ENCODE data around the gene PRDM15. TPM values are rescaled to one million over a fixed set of nuclear protein-coding genes. Genes with fewer than 3 reads are reported as not detected.

Gene PRDM15
- total RNA-seq, 6 donors from 2014 or later, result 5.3 to 31.4 (median 7.4) TPM

DNA sequence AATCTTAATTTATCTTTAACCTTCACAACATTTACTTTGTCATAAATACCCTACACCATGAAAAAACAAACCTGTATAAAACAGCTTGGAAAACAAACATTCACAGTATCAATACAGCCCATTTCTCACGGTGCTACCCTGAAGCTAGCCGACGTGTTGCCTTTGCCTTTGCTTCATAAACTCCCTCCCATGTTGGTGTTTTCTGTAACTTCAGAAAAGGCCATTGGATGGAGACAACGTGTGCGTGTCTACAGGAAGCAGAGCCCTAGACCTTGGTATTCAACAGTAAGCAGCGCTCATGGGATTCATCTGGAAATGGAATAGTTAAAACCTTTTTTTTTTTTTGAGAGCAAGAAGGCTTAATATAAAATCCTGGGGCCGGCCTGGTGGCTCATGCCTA lies 7.2 kb upstream of the PRDM15 start:
- DNase-seq (no peak), ATAC-seq (ENCODE audit: low FRiP score in 2 of 2) (no peak)
- Histone ChIP-seq H3K9me3 (no peaks in the 10 kb centered on the region), H3K36me3 (peaks cover 0 to 3% (median 0%) of the 10 kb centered on the region in 4 donors), H3K27me3 (no peaks in the 10 kb centered on the region), H3K27ac (no peak overlapping the region), H3K4me3 (no peak overlapping the region), H3K4me1 (no peaks in the 10 kb centered on the region)
- 90 to 92% methylated on average over 7 of the region's 7 CpGs for WGBS, 2 donors
- TF ChIP-seq POLR2A (IDR thresholded peaks at IDR 0.05) (no peak), POLR2AphosphoS5 (IDR thresholded peaks at IDR 0.05) (no peak), EP300 (IDR thresholded peaks at IDR 0.05) (no peak)
- TF ChIP-seq, protein P1, sequence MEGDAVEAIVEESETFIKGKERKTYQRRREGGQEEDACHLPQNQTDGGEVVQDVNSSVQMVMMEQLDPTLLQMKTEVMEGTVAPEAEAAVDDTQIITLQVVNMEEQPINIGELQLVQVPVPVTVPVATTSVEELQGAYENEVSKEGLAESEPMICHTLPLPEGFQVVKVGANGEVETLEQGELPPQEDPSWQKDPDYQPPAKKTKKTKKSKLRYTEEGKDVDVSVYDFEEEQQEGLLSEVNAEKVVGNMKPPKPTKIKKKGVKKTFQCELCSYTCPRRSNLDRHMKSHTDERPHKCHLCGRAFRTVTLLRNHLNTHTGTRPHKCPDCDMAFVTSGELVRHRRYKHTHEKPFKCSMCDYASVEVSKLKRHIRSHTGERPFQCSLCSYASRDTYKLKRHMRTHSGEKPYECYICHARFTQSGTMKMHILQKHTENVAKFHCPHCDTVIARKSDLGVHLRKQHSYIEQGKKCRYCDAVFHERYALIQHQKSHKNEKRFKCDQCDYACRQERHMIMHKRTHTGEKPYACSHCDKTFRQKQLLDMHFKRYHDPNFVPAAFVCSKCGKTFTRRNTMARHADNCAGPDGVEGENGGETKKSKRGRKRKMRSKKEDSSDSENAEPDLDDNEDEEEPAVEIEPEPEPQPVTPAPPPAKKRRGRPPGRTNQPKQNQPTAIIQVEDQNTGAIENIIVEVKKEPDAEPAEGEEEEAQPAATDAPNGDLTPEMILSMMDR (IDR thresholded peaks at IDR 0.05), result no peak

DNA sequence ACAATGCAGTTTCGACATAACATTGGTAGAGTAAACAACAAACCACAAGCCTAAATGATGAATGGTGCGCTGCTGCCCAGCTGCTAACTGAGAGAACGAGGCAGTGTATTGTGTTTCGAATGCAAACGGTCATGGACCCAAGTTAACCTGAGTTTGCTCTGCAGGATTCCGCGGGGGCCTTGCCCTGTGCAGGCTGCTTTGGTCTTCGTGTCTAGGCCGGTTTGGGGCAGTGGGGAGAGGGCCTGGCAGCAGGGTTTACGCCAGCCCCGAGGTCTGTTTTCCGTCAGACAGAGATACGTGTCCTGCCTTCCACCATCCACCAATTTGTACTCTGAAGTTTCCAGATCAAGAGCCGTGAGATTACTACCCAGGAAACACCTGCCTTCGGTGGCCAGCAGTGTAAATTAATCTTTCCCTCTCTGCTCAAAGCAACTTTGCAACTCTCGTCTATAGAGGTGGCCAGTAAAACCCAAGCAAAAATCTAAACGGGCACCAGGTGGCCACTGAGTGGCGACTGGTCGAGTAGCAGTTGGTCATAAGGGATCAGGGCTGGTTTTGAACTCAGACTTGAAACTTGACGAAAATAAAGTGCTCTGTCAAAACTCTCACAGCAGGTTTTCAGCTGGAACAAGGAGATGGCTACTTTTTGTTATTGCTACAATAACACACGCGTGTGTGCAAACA lies 6.3 kb upstream of the PRDM15 start:
- peaks cover 0 to 3% (median 0%) of the 10 kb centered on the region in 4 donors for H3K36me3 ChIP-seq
- WGBS, 2 donors, result 59 to 67% methylated on average over 22 of the region's 22 CpGs
- H3K27ac ChIP-seq, result no peak overlapping the region
- H3K27me3 ChIP-seq, result no peaks in the 10 kb centered on the region
- no peak for ATAC-seq (ENCODE audit: low FRiP score in 2 of 2)
- TF ChIP-seq EP300 (IDR thresholded peaks at IDR 0.05), result no peak
- TF ChIP-seq POLR2AphosphoS5 (IDR thresholded peaks at IDR 0.05), result no peak
- no peak for TF ChIP-seq POLR2A (IDR thresholded peaks at IDR 0.05)
- TF ChIP-seq, protein P1 (IDR thresholded peaks at IDR 0.05), result no peak
- DNase-seq, result no peak
- H3K4me1 ChIP-seq, result no peaks in the 10 kb centered on the region
- H3K9me3 ChIP-seq, result no peaks in the 10 kb centered on the region
- no peak overlapping the region for H3K4me3 ChIP-seq

DNA sequence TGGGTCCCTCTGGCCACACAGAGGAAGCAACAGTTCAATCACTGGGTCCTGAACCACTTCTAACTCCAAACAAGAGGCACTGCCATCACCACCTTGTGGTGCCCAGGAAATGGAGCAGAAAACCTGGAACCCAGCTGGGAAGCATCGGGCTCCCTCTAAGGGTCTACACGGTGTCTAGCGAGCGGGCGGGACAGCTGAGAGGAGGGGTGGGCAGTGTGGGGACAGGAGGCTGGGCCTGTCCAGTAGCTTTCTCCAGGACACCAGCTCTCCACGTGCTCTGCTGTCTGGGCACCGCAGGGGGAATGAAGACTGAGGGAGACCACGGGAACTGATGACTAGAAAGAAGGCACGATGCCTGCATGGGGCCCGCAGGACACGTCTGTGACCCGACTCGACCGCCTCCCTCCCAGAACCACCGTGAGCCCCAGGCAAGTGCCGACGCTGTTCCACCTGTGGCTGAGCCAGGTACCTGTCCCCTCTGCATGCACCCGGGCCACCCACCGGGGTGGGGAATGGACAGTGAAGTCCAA lies 5.4 kb upstream of the PRDM15 start:
- Histone ChIP-seq H3K27me3 (no peaks in the 10 kb centered on the region), H3K4me3 (no peak overlapping the region), H3K27ac (no peak overlapping the region), H3K4me1 (peaks cover 0 to 8% (median 6%) of the 10 kb centered on the region in 4 donors), H3K9me3 (no peaks in the 10 kb centered on the region), H3K36me3 (peaks cover 0 to 3% (median 0%) of the 10 kb centered on the region in 4 donors)
- 83 to 90% methylated on average over 18 to 19 of the region's 19 CpGs for WGBS, 2 donors
- ATAC-seq (ENCODE audit: low FRiP score in 2 of 2), result peak; percentile 28 to 31
- DNase-seq, result no peak
- no peak for TF ChIP-seq EP300 (IDR thresholded peaks at IDR 0.05)
- no peak for TF ChIP-seq POLR2AphosphoS5 (IDR thresholded peaks at IDR 0.05)
- TF ChIP-seq, protein P1 (IDR thresholded peaks at IDR 0.05), result no peak
- TF ChIP-seq POLR2A (IDR thresholded peaks at IDR 0.05), result no peak

DNA sequence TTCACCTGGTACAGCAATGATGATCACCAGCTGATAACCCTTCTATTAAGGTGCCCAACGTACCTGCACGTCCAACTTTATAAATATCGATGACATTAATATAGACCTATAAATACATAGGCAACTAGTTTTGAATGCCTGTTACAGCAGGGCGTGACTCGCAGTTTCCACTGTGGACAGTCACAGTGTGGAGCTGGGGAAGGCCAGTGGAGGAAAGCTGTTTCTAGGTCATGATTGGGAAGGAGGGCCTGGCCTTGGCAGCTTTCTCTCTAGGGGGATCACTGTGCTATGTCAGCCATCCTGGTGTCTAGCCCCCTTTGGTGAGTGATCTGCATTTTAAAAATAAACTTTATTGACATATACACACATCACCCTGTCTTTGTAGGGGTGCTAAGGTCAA lies 4.4 kb upstream of the PRDM15 start:
- Histone ChIP-seq H3K27ac (no peak overlapping the region), H3K36me3 (peaks cover 0 to 3% (median 0%) of the 10 kb centered on the region in 4 donors), H3K9me3 (no peaks in the 10 kb centered on the region), H3K4me1 (peaks cover 0 to 9% (median 6%) of the 10 kb centered on the region in 4 donors), H3K27me3 (no peaks in the 10 kb centered on the region), H3K4me3 (no peak overlapping the region)
- no peak for ATAC-seq (ENCODE audit: low FRiP score in 2 of 2)
- WGBS, 2 donors, result 95% methylated on average over 5 of the region's 5 CpGs
- TF ChIP-seq EP300 (IDR thresholded peaks at IDR 0.05), result no peak
- TF ChIP-seq, protein P1 (IDR thresholded peaks at IDR 0.05), result no peak
- TF ChIP-seq POLR2A (IDR thresholded peaks at IDR 0.05), result no peak
- no peak for TF ChIP-seq POLR2AphosphoS5 (IDR thresholded peaks at IDR 0.05)
- no peak for DNase-seq
